Erythroblast (primary cell): ENCODE data around the gene NCR2.

ENCODE experiments used
- DNase-seq, 2 experiments: peaks; one replicate each; lab custom pipeline; 2025; lab: John Stamatoyannopoulos, UW
- GATA1 ChIP-seq: IDR thresholded peaks from 2 replicates; pipeline ENCODE4 v1.6.1; 2011; ENCODE audit warnings: low read depth, mild to moderate bottlenecking, control low read depth, low read length, moderate library complexity
- POLR2A ChIP-seq: IDR thresholded peaks from 2 replicates; pipeline ENCODE4 v1.6.1; 2011; ENCODE audit warnings: mild to moderate bottlenecking, low read length

Gene NCR2

GRCh38 chr6:41315943-41316620 lies 19.3 kb upstream of the NCR2 start:
- no peak for DNase-seq
- TF ChIP-seq GATA1 (no peak), POLR2A (no peak)

- TF ChIP-seq POLR2A: no peak
Observed at GRCh38 chr6:41318261-41318653, 17.2 kb upstream of the NCR2 start.

GRCh38 chr6:41318654-41319565 lies 16.5 kb upstream of the NCR2 start:
- peak; percentile 91 to 92 for DNase-seq
- TF ChIP-seq GATA1 (no peak), POLR2A (peak; percentile 17)

More at GRCh38 chr6:41318261-41318653, 17.2 kb upstream of the NCR2 start:
- no peak for DNase-seq

GRCh38 chr6:41321183-41321582 lies 14.2 kb upstream of the NCR2 start:
- no peak for DNase-seq
- TF ChIP-seq POLR2A (no peak), GATA1 (no peak)

- TF ChIP-seq POLR2A (no peak), GATA1 (peak; percentile 55)
- peak; percentile 75 to 92 for DNase-seq
Observed at GRCh38 chr6:41325446-41326066, 9.9 kb upstream of the NCR2 start.

GRCh38 chr6:41326092-41326491 lies 9.3 kb upstream of the NCR2 start:
- no peak for TF ChIP-seq GATA1
- DNase-seq: peak in 1 of 2 experiments; percentile 47

GRCh38 chr6:41327177-41327576 lies 8.2 kb upstream of the NCR2 start:
- TF ChIP-seq POLR2A: no peak
- no peak for TF ChIP-seq GATA1
- no peak for DNase-seq

- TF ChIP-seq POLR2A (no peak), GATA1 (no peak)
- no peak for DNase-seq
Observed at GRCh38 chr6:41331401-41332150, 3.8 kb upstream of the NCR2 start.

GRCh38 chr6:41332241-41332640 lies 3.2 kb upstream of the NCR2 start:
- DNase-seq: no peak
- TF ChIP-seq POLR2A: no peak
- no peak for TF ChIP-seq GATA1

GRCh38 chr6:41332842-41333736 lies 2.3 kb upstream of the NCR2 start:
- DNase-seq: no peak

GRCh38 chr6:41334482-41335040 lies 847 bp upstream of the NCR2 start:
- peak; percentile 18 to 21 for DNase-seq
- TF ChIP-seq POLR2A (no peak), GATA1 (no peak)

More at GRCh38 chr6:41332842-41333736, 2.3 kb upstream of the NCR2 start:
- TF ChIP-seq POLR2A (no peak), GATA1 (no peak)

- TF ChIP-seq GATA1: no peak
- no peak for TF ChIP-seq POLR2A
- no peak for DNase-seq
Observed at GRCh38 chr6:41335943-41336342, 535 bp downstream of the NCR2 start.
